KBM-7 (cell line): ENCODE data around the gene CAND1.
"Not testable (repeated sequence)": the region's sequence is repeated elsewhere in the genome, so short reads cannot be mapped to it uniquely, and the experiment has no call there.

Experiments
- DNase-seq: peaks from one replicate; pipeline ENCODE4 v3.0.0-alpha.2; 2015
- in situ Hi-C: fragments of 300-500 bp; cut with MboI; formaldehyde crosslinking; loops from 2 replicates; pipeline ENCODE4 v1.14.3; 2020; ENCODE audit warnings: low sequenced_read_pairs, low pct_unique_long_range_greater_than_20kb, mixed read lengths

Gene CAND1

DNA sequence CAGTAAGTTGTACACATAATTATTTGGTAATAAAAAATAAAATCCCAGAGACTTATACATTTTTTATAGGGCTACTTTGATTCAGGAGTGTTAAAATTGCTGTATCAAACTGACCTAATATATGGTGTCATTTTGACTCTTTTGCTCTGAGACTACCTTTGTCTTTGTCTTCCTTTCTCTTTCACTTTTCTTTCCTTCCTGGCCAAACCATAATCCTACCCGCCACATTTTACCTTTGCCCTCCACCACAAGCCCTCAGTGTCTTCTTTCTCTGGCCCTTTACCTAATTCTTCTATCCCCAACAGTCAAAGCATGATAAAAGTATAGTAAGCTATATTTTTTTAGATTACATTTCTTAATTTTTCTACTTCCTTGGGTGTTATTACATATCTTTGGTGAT is 62.0 kb downstream of the CAND1 start:
- DNase-seq, result no peak
- in situ Hi-C loops, result no loop called here

GRCh38 chr12:67331828-67332227 is 62.7 kb downstream of the CAND1 start:
- no peak for DNase-seq
- in situ Hi-C loops, result no loop called here

DNA sequence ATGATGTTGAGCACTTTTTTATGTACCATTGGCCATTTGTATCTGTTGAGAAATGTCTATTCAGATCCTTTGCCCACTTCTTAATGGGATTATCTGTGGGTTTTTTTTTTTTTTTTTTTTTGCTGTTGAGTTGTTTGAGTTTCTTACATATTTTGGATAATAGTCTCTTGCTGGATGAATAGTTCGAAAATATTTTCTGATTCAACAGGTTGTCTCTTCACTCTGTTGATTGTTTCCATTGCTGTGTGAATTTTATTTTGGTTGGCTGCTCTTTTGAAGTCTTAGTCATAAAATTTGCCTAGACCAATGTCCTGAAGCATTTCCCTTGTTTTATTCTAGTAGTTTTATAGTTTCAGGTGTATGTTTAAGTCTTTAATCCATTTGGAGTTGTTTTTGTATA is 64.5 kb downstream of the CAND1 start:
- no peak for DNase-seq
- in situ Hi-C loops, result no loop called here

GRCh38 chr12:67338426-67338825 is 69.3 kb downstream of the CAND1 start:
- in situ Hi-C loops, result no loop called here
- DNase-seq, result no peak

GRCh38 chr12:67339530-67339929 is 70.4 kb downstream of the CAND1 start:
- in situ Hi-C loops, result no loop called here

DNA sequence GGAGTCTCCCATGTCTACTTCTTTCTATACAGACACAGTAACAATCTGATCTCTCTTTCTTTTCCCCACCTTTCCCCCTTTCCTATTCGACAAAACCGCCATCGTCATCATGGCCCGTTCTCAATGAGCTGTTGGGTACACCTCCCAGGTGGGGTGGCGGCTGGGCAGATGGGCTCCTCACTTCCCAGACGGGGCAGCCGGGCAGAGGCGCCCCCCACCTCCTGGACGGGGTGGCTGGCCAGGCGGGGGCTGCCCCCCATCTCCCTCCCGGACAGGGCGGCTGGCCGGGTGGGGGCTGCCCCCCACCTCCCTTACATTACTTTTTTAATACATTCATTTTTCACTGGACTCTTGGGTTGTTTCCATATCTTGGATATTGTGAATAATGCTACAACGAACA is 71.9 kb downstream of the CAND1 start:
- DNase-seq, in situ Hi-C loops: not testable (repeated sequence)

More at GRCh38 chr12:67339530-67339929, 70.4 kb downstream of the CAND1 start:
- no peak for DNase-seq

DNA sequence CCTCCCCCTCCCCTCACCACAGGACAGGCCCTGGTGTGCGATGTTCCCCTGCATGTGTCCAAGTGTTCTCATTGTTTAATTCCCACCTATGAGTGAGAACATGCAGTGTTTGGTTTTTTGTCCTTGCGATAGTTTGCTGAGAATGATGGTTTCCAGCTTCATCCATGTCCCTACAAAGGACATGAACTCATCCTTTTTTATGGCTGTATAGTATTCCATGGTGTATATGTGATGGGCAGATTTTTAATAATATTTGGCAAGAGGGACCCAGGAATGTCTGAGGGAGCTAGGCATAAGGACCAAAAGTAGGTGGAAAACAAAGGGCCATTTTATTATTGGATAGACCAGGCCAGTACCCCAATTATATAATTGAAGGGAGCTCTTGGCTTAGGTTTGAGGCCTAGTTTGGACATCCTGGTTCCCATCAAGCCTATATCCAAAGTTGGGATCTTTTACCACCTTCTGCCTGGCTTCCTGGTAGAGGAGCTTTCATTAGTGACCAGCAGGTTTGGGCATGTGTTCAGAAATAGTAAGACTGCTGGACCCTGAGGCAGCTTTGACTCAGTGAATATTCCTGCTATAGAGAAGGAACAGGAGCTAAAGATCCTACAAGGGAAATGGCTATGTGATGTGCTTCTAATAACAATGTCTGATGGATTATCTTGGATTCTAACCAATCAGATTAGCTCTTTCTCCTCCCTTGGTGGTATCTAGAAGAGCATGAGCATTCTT is 76.0 kb downstream of the CAND1 start:
- no peak for DNase-seq
- in situ Hi-C loops, result no loop called here

- in situ Hi-C loops, result no loop called here
- no peak for DNase-seq
These were observed 79.5 kb downstream of the CAND1 start for GRCh38 chr12:67348683-67349082.

DNA sequence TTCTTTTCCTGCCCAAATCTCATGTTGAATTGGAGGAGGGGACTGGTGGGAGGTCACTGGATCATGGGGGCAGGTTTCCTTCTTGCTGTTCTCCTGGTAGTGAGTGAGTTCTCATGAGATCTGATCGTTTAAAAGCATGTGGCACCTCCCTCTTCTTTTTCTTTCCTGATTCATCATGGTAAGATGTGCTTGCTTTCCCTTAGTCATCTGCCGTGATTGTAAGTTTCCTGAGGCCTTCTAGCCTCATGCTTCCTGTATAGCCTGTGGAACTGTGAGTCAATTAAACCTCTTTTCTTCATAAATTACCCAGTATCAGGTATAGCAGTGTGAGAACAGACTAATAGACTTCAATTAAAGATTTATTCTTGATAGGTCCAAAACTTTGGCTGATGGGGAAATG is 83.5 kb downstream of the CAND1 start:
- DNase-seq, result no peak
- in situ Hi-C loops, result no loop called here

- no peak for DNase-seq
These were observed 85.2 kb downstream of the CAND1 start for GRCh38 chr12:67354322-67354721.

GRCh38 chr12:67354966-67355365 is 85.8 kb downstream of the CAND1 start:
- in situ Hi-C loops, result no loop called here
- DNase-seq, result no peak

More at GRCh38 chr12:67354322-67354721, 85.2 kb downstream of the CAND1 start:
- in situ Hi-C loops, result no loop called here

- in situ Hi-C loops, result no loop called here
- DNase-seq, result peak; percentile 78
These were observed 86.5 kb downstream of the CAND1 start for GRCh38 chr12:67355428-67356379.

DNA sequence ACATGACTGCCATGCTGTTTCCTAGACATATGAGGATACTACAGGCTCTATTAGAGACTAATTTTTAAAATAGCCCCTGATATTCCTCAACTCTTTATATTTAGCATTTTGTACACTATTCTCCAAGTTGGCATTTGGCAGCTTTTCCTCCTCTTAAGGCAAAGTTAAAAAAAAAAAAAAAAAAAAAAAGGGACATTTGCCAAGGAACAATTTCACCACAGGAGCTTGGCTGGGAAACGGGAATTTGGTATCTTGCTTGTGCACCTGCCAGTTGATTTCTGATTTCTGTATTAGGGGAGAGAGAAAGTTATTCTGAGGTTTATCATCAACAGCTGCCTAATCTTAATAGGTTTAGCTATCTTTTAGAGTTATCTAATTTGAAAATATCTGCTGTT is 87.2 kb downstream of the CAND1 start:
- no peak for DNase-seq
- in situ Hi-C loops, result no loop called here

DNA sequence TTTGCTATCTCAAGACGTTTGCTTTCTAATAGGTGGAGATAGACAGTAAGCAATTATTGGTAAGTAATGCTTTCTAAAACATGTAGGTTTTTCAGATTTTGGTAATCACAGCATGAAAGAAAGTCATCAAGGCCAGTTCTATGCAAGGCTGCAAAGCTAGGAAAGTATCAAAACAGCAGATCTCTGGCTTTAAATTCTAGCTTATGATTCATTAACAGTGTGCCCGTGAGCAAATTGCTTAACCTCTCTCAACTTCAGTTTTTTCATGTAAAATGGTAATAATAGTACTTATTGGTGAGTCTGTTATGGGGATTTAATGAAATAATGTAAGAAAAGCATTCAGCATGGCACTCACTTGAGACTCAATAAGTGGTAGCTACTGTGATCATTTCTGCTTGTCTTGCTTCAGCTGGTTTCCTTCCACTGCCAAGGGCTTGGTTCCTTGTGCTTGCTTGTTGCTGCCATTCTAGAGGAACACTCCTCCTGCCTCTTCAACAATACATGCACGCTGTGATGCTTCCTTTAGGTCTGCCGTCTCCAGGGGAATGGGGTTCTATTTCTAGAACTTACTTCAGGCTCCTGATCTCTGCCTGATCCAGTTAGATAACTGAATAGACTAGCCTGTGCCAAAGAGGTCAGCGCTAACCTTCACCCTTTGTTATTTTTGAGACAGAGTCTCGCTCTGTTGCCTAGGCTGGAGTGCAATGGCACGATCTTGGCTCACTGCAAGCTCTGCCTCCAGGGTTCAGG is 88.4 kb downstream of the CAND1 start:
- in situ Hi-C loops, result no loop called here
- no peak for DNase-seq

DNA sequence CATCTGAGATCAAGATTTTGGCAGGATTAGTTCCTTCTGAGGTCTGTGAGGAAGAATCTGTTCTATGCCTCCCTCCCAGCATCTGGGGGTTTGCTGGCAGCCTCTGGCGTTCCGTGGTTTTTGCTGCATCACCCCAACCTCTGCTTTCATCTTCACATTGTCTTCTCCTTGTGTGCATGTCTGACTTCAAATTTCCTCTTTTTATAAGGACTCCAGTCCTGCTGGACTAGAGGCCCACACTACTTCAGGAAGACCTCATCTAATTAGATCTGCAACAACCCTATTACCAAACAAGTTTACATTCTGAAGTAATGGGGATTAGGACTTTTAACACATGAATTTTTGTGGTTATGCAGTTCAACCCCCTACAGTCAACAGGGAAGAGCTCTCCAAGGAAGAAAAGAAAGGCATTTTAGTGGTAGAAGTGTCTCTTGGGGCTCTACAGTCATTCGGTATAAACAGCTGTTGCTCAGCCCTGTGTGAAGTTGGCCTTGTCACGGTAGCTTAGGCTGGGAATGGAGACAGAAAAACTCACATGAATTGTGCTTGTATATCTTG is 89.7 kb downstream of the CAND1 start:
- peak; percentile 24 for DNase-seq
- in situ Hi-C loops, result no loop called here

DNA sequence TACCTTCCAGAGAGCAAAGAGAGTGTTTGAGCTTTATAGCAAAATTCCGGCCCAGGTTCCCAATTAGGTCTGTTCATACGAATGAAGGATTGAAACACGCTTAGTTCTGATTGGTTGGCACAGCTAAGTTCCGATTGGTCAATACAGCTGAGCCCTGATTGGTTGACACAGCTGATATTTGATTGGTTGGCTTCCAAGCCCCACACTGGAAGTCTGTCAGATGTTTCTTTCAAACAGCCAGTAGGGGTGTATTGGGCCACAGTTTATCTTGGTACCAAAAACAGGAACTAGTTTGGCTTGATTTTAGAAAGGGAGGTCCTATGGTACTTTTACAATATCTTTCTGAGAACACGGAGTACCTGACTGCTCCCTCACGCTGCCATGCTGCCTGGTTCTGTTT is 93.4 kb downstream of the CAND1 start:
- in situ Hi-C loops, result no loop called here
- peak; percentile 22 for DNase-seq

- no peak for DNase-seq
- in situ Hi-C loops, result no loop called here
These were observed 95.1 kb downstream of the CAND1 start for GRCh38 chr12:67364228-67364627.

DNA sequence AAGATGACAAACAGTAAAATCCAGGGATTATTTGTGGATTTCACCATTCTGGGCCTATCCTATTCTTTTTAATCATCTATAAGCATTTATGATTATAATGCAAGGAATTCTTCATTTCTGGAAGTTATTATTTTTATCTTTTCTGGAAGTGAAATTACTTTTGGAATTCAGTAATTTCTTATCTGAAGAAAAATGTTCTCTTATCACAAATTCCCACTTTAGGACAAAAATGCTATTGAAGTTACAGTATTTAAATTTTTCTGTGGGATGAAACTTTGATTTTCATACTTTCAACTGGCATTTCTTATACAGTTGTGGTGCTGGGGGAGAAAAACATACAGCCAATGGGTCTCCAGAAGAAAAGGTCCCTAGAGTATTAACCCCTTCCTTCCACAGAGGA is 96.0 kb downstream of the CAND1 start:
- DNase-seq, result no peak
- in situ Hi-C loops, result no loop called here

DNA sequence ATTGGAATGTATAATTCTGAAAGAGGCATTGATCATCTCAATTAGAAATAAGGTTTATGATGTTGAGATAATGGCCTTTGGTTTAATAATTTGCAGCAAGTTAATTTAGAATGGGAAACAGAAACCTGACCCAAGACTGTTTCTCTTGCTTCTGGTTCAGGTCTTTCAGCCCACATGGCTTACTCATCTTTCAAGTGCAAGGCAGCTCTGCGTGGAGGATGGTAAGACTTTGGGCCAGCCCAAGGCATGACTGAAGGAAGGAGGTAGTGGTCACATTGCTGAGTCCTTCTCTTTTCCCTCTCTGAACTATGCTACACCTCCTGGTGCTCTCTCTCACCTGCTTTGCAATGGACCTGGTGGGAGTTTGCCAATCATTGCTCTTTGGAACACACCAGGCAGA is 98.7 kb downstream of the CAND1 start:
- in situ Hi-C loops, result no loop called here
- DNase-seq, result no peak
